AG04449 (cell line): ENCODE data around the gene ZG16B.

Experiments
- CTCF ChIA-PET: fragments of 350-600 bp; formaldehyde crosslinking; extraction: SDS; loops from one replicate; lab custom pipeline; 2021; ENCODE audit warnings: antibody characterized with exemption; lab: Yijun Ruan, JAX
- POLR2A ChIA-PET: fragments of 400-600, 350-600 bp; formaldehyde crosslinking; extraction: SDS; loops from one replicate; lab custom pipeline; 2020; ENCODE audit warnings: antibody characterized with exemption, inconsistent platforms; lab: Yijun Ruan, JAX
- DNase-seq: peaks from one replicate; pipeline ENCODE4 v3.0.0-alpha.2; 2010; ENCODE audit warnings: low read depth, low spot score
- H3K4me3 ChIP-seq: 2 replicates; pipeline ENCODE4 v1.5.1; 2011; ENCODE audit warnings: low read depth, mild to moderate bottlenecking, control low read depth, low read length
- CTCF ChIP-seq: IDR thresholded peaks from one replicate; pipeline ENCODE4 v1.5.1; 2011; ENCODE audit warnings: mild to moderate bottlenecking, moderate library complexity, low read length, control low read depth, inconsistent platforms; ENCODE audit not compliant: insufficient read depth; ENCODE audit errors: missing control alignments

ZG16B gene

GRCh38 chr16:2818272-2818876, 11.7 kb upstream of the ZG16B start:
- POLR2A ChIA-PET, result no interaction called here
- no peak overlapping the region for H3K4me3 ChIP-seq
- CTCF ChIA-PET, result interaction anchor here (1.2 kb wide), 1 partner anchor 22 kb away, joined by 3 read pairs; no protein-coding TSS in a partner anchor
- DNase-seq, result no peak
- no peak for TF ChIP-seq CTCF

- POLR2A ChIA-PET, result no interaction called here
- DNase-seq, result no peak
- H3K4me3 ChIP-seq, result no peak overlapping the region
- CTCF ChIA-PET, result interaction anchor here (0.6 to 1.2 kb wide), 2 partner anchors 21 to 100 kb away, joined by 3 read pairs; no protein-coding TSS in a partner anchor
- no peak for TF ChIP-seq CTCF
Observed at GRCh38 chr16:2819179-2819938, 10.7 kb upstream of the ZG16B start.

- TF ChIP-seq CTCF, result no peak
- CTCF ChIA-PET, result interaction anchor here (1.1 kb wide), 1 partner anchor 48 kb away, joined by 3 read pairs; no protein-coding TSS in a partner anchor
Observed at GRCh38 chr16:2819939-2820835, 9.9 kb upstream of the ZG16B start.

GRCh38 chr16:2820836-2821486, 9.1 kb upstream of the ZG16B start:
- no peak overlapping the region for H3K4me3 ChIP-seq
- ChIA-PET CTCF (interaction anchor here (1.1 to 3.0 kb wide), 4 partner anchors 18 to 48 kb away, joined by 3 to 8 read pairs (median 6); no protein-coding TSS in a partner anchor), POLR2A (no interaction called here)
- no peak for TF ChIP-seq CTCF
- no peak for DNase-seq

More at GRCh38 chr16:2819939-2820835, 9.9 kb upstream of the ZG16B start:
- DNase-seq, result no peak
- H3K4me3 ChIP-seq, result no peak overlapping the region
- POLR2A ChIA-PET, result no interaction called here

GRCh38 chr16:2821487-2822157, 8.5 kb upstream of the ZG16B start:
- no peak for TF ChIP-seq CTCF
- POLR2A ChIA-PET, result no interaction called here
- CTCF ChIA-PET, result interaction anchor here (0.9 to 3.0 kb wide), 7 partner anchors 10 to 100 kb away, joined by 3 to 9 read pairs (median 4); no protein-coding TSS in a partner anchor
- no peak overlapping the region for H3K4me3 ChIP-seq
- DNase-seq, result no peak
